Astrocyte of the cerebellum (primary cell): Measurements from ENCODE around the gene NXT1.

Experiments
- DNase-seq: peaks from one replicate; pipeline ENCODE4 v3.0.0-alpha.2; 2011; ENCODE audit warnings: low read depth
- H3K4me3 ChIP-seq: 2 replicates; pipeline ENCODE4 v1.5.1; 2011; ENCODE audit warnings: mild to moderate bottlenecking, low read depth, low read length, moderate library complexity
- CTCF ChIP-seq: IDR thresholded peaks from 2 replicates; pipeline ENCODE4 v1.5.1; 2012; ENCODE audit warnings: low read length, low read depth, moderate library complexity, mild to moderate bottlenecking; ENCODE audit errors: missing control alignments
- in situ Hi-C: cut with HindIII; loops from 2 replicates; pipeline ENCODE4 v1.10.0; 2017; ENCODE audit warnings: low sequenced_read_pairs

NXT1 gene

GRCh38 chr20:23336476-23336875 lies 14.1 kb upstream of the NXT1 start:
- in situ Hi-C loops: no loop called here
- TF ChIP-seq CTCF: no peak
- no peak for DNase-seq
- no peak overlapping the region for H3K4me3 ChIP-seq

GRCh38 chr20:23337312-23337711 lies 13.3 kb upstream of the NXT1 start:
- no peak for TF ChIP-seq CTCF
- H3K4me3 ChIP-seq: no peak overlapping the region
- in situ Hi-C loops: no loop called here
- no peak for DNase-seq

GRCh38 chr20:23339986-23340385 lies 10.6 kb upstream of the NXT1 start:
- no peak for DNase-seq
- in situ Hi-C loops: loop anchor here (5.0 kb wide), 1 partner anchor 648 kb away; no protein-coding TSS in a partner anchor
- H3K4me3 ChIP-seq: no peak overlapping the region
- TF ChIP-seq CTCF: no peak

GRCh38 chr20:23340524-23340923 lies 10.1 kb upstream of the NXT1 start:
- TF ChIP-seq CTCF: peak; percentile 67
- H3K4me3 ChIP-seq: no peak overlapping the region
- peak; percentile 53 for DNase-seq
- in situ Hi-C loops: loop anchor here (5.0 kb wide), 1 partner anchor 648 kb away; no protein-coding TSS in a partner anchor

- no peak for DNase-seq
- no peak for TF ChIP-seq CTCF
- in situ Hi-C loops: loop anchor here (5.0 kb wide), 1 partner anchor 649 kb away; no protein-coding TSS in a partner anchor
- no peak overlapping the region for H3K4me3 ChIP-seq
Observed at GRCh38 chr20:23341073-23341472, 9.5 kb upstream of the NXT1 start.

- no peak overlapping the region for H3K4me3 ChIP-seq
- no peak for DNase-seq
- in situ Hi-C loops: loop anchor here (5.0 kb wide), 1 partner anchor 651 kb away; no protein-coding TSS in a partner anchor
- no peak for TF ChIP-seq CTCF
Observed at GRCh38 chr20:23343590-23343989, 7.0 kb upstream of the NXT1 start.

- in situ Hi-C loops: loop anchor here (5.0 kb wide), 1 partner anchor 652 kb away; no protein-coding TSS in a partner anchor
- no peak for DNase-seq
- no peak for TF ChIP-seq CTCF
- no peak overlapping the region for H3K4me3 ChIP-seq
Observed at GRCh38 chr20:23344336-23344735, 6.3 kb upstream of the NXT1 start.
